H1 (cell line): Measurements from ENCODE around the gene MROH7. TPM values are rescaled to one million over a fixed set of nuclear protein-coding genes. Genes with fewer than 3 reads are reported as not detected.

Source experiments
- BCL11A ChIP-seq, 2 experiments: IDR thresholded peaks; one replicate each; pipeline ENCODE4 v1.6.1; 2011; ENCODE audit warnings: low read depth in 2 of 2, low read length in 2 of 2, mild to moderate bottlenecking in 2 of 2
- BRCA1 ChIP-seq: IDR thresholded peaks from 2 replicates; pipeline ENCODE4 v1.6.1; 2012; ENCODE audit warnings: low read depth, low read length, improper control_type of control experiment
- CBX5 ChIP-seq: fragments of 300-800, 300-1000 bp; sonication (generic); IDR thresholded peaks from 2 replicates; pipeline ENCODE4 v1.7.1; 2016; ENCODE audit warnings: antibody characterized with exemption, low read length, low read depth
- CHD1 ChIP-seq: IDR thresholded peaks from 2 replicates; pipeline ENCODE4 v1.6.1; 2012; ENCODE audit warnings: low read depth, low read length, improper control_type of control experiment
- CHD2 ChIP-seq: IDR thresholded peaks from 2 replicates; pipeline ENCODE4 v1.6.1; 2012; ENCODE audit warnings: low read length, improper control_type of control experiment
- CREB1 ChIP-seq: IDR thresholded peaks from 2 replicates; pipeline ENCODE4 v1.6.1; 2012; ENCODE audit warnings: inconsistent platforms
- EGR1 ChIP-seq: IDR thresholded peaks from 2 replicates; pipeline ENCODE4 v1.6.1; 2011; ENCODE audit warnings: low read depth, low read length, borderline replicate concordance
- GABPA ChIP-seq: IDR thresholded peaks from 2 replicates; pipeline ENCODE4 v1.6.1; 2011; ENCODE audit warnings: mild to moderate bottlenecking, low read length, moderate library complexity, borderline replicate concordance; ENCODE audit not compliant: insufficient read depth
- KDM4A ChIP-seq: IDR thresholded peaks from one replicate; pipeline ENCODE4 v1.7.1; 2012; ENCODE audit warnings: low read depth, mild to moderate bottlenecking, moderate library complexity, low read length, inconsistent platforms; ENCODE audit not compliant: severe bottlenecking
- PHF8 ChIP-seq: fragments of 200-600 bp; sonication (generic); conservative IDR thresholded peaks from 2 replicates; pipeline ENCODE4 v1.7.1; 2012; ENCODE audit warnings: low read depth, mild to moderate bottlenecking, inconsistent platforms, low read length, moderate library complexity
- RXRA ChIP-seq: IDR thresholded peaks from 2 replicates; pipeline ENCODE4 v1.6.1; 2011; ENCODE audit warnings: low read depth, mild to moderate bottlenecking, low read length, moderate library complexity; ENCODE audit not compliant: insufficient read depth
- SP2 ChIP-seq: IDR thresholded peaks from 2 replicates; pipeline ENCODE4 v1.6.1; 2012; ENCODE audit warnings: mild to moderate bottlenecking, low read length, inconsistent platforms
- SP4 ChIP-seq: IDR thresholded peaks from 2 replicates; pipeline ENCODE4 v1.6.1; 2012; ENCODE audit warnings: low read length, inconsistent platforms
- SUZ12 ChIP-seq: fragments of 200-600 bp; sonication (generic); IDR thresholded peaks from 2 replicates; pipeline ENCODE4 v1.6.1; 2012; ENCODE audit warnings: mild to moderate bottlenecking, inconsistent platforms, low read length, moderate library complexity, mixed read lengths
- TAF7 ChIP-seq: optimal IDR thresholded peaks from 2 replicates; pipeline ENCODE3; 2011; ENCODE audit warnings: low read depth, mild to moderate bottlenecking, inconsistent platforms, low read length, moderate library complexity, borderline replicate concordance
- TBP ChIP-seq: IDR thresholded peaks from 2 replicates; pipeline ENCODE4 v1.6.1; 2011; ENCODE audit warnings: low read depth, low read length, improper control_type of control experiment
- TCF12 ChIP-seq: IDR thresholded peaks from 2 replicates; pipeline ENCODE4 v1.6.1; 2011; ENCODE audit warnings: low read depth, mild to moderate bottlenecking, low read length
- TEAD4 ChIP-seq: IDR thresholded peaks from 2 replicates; pipeline ENCODE4 v1.6.1; 2012; ENCODE audit warnings: low read depth, low read length, inconsistent platforms, mixed read lengths
- YY1 ChIP-seq: IDR thresholded peaks from 2 replicates; pipeline ENCODE4 v1.6.1; 2011; ENCODE audit warnings: low read depth, mild to moderate bottlenecking, low read length
- polyA plus RNA-seq, 7 experiments: library from polyadenylated mRNA; depleted of rRNA in 3 of 7; stranded (reverse) in 5 of 7; unstranded in 2 of 7; fragments of >200 nt in 5 of 7; fragments of 200-250 nt in 2 of 7; gene quantifications; 1 replicate in 5 of 7; 2 replicates in 1 of 7; 4 replicates in 1 of 7; pipeline versions ENCODE4 v1.2.1 to v1.2.3, GENCODE V29; 2011 to 2013; ENCODE audit warnings: missing spikeins in 2 of 7, mixed read lengths in 2 of 7
- total RNA-seq: library from RNA; stranded (reverse); fragmentation: NEBNext Ultra II Directional; extraction: Animal tissue kit (Norgen Biotek cat#: 25700); gene quantifications from 2 replicates; pipeline ENCODE4 v1.2.1, GENCODE V29; 2021
- TF ChIP-seq, protein P1 (sequence below): IDR thresholded peaks from 2 replicates; pipeline ENCODE4 v1.6.1; 2011; ENCODE audit warnings: low read length, improper control_type of control experiment
- TF ChIP-seq, protein P2 (sequence below): IDR thresholded peaks from 2 replicates; pipeline ENCODE4 v1.6.1; 2011; ENCODE audit warnings: low read depth, mild to moderate bottlenecking, low read length; ENCODE audit not compliant: insufficient read depth

MROH7 gene
- total and polyA plus RNA-seq, 2 of the 8 experiments (the other 6 are each of a cell fraction or from before 2014, with no cell fraction given): 0.07 to 0.20 TPM

DNA sequence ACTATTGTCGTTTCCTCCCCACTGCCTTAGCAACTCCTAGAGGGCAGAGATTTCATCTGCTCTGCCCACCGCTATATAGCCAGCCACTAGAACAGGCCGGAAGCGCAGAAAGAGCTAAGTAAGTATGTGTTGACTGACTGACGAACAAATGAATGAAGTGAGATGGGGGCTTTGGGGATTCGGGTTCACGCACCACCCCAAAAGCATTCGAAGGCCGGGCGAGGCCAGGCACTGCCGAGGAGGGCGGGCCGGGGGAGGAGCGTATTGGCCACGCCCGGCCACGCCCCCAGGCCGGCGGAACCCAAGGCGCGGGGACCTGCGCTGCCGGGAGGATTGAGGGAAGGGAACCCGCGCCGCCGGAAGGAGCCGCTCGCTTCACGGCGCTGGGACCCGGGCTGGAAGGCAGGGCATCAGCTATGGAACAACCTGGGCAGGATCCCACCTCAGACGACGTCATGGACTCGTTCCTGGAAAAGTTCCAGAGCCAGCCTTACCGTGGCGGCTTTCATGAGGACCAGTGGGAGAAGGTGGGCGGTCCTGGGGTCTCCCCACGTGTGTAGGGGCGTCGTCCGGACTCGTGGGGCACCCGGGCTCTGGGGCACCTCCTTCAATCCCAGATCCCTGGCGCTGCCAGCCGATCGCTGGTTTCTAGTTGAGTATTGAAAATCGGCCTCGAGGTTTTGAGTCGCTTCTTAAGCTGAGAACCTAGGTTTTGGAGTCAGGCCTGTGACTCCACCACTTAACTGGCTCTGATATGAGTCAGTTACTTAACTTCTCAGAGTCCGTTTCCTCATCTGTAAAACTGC lies 74.1 kb downstream of the MROH7 start, which contains the start of gene TTC4 (continued):
- TF ChIP-seq KDM4A: peak; percentile 56
- peak; percentile 80 for TF ChIP-seq TAF7
- TF ChIP-seq TCF12: no peak
- TF ChIP-seq, protein P1, sequence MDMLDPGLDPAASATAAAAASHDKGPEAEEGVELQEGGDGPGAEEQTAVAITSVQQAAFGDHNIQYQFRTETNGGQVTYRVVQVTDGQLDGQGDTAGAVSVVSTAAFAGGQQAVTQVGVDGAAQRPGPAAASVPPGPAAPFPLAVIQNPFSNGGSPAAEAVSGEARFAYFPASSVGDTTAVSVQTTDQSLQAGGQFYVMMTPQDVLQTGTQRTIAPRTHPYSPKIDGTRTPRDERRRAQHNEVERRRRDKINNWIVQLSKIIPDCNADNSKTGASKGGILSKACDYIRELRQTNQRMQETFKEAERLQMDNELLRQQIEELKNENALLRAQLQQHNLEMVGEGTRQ: no peak
- TF ChIP-seq, protein P2, sequence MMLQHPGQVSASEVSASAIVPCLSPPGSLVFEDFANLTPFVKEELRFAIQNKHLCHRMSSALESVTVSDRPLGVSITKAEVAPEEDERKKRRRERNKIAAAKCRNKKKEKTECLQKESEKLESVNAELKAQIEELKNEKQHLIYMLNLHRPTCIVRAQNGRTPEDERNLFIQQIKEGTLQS: no peak
- peak; percentile 76 for TF ChIP-seq EGR1
- TF ChIP-seq TEAD4: 0 out of 2 replicates have a peak, but pooled peaks have one; percentile 31
- peak; percentile 70 for TF ChIP-seq CREB1
- no peak for TF ChIP-seq RXRA
- TF ChIP-seq TBP: peak; percentile 93
- TF ChIP-seq SUZ12: no peak
- peak; percentile 97 for TF ChIP-seq GABPA
- peak; percentile 76; the same call in 1 of the 2 replicates for TF ChIP-seq YY1
- no peak for TF ChIP-seq CBX5
- TF ChIP-seq CHD2: 0 out of 2 replicates have a peak, but pooled peaks have one; percentile 25
- no peak for TF ChIP-seq BRCA1
- TF ChIP-seq PHF8: peak; percentile 97
- TF ChIP-seq SP2: no peak
- TF ChIP-seq CHD1: no peak
- TF ChIP-seq SP4: peak; percentile 98
- no peak for TF ChIP-seq BCL11A (IDR thresholded peaks at IDR 0.05; ENCODE audit: low read depth in 2 of 2, low read length in 2 of 2)
- TF ChIP-seq, all 59 proteins: peak for 30
